H9 (cell line): ENCODE data around the gene FLRT2. TPM values are rescaled to one million over a fixed set of nuclear protein-coding genes. Genes with fewer than 3 reads are reported as not detected.

Experiments used
- DNase-seq: peaks from one replicate; pipeline ENCODE4 v3.0.0-alpha.2; 2017
- H2AFZ ChIP-seq: one replicate; pipeline ENCODE4 v1.6.1; 2013; ENCODE audit warnings: mild to moderate bottlenecking, low read length, control low read depth, moderate library complexity
- H2AK5ac ChIP-seq: 2 replicates; pipeline ENCODE4 v1.6.1; 2013; ENCODE audit warnings: low read length, control low read depth, mixed read lengths; ENCODE audit not compliant: insufficient read length
- H2BK120ac ChIP-seq: one replicate; pipeline ENCODE4 v1.6.1; 2013; ENCODE audit warnings: low read depth, mild to moderate bottlenecking, low read length, control low read depth, inconsistent platforms; ENCODE audit not compliant: poor library complexity, severe bottlenecking
- H2BK12ac ChIP-seq: 2 replicates; pipeline ENCODE4 v1.6.1; 2013; ENCODE audit warnings: low read length, control low read depth, mixed read lengths, low read depth; ENCODE audit not compliant: insufficient read length
- H2BK15ac ChIP-seq: 2 replicates; pipeline ENCODE4 v1.6.1; 2013; ENCODE audit warnings: low read depth, low read length, control low read depth
- H2BK20ac ChIP-seq: one replicate; pipeline ENCODE4 v1.6.1; 2013; ENCODE audit warnings: low read depth, mild to moderate bottlenecking, low read length, control low read depth, inconsistent platforms; ENCODE audit not compliant: poor library complexity, severe bottlenecking
- H2BK5ac ChIP-seq: 2 replicates; pipeline ENCODE4 v1.6.1; 2013; ENCODE audit warnings: low read length, control low read depth, mixed read lengths; ENCODE audit not compliant: insufficient read length
- H3K14ac ChIP-seq: 2 replicates; pipeline ENCODE4 v1.6.1; 2013; ENCODE audit warnings: low read length, control low read depth; ENCODE audit not compliant: insufficient read depth
- H3K18ac ChIP-seq: 2 replicates; pipeline ENCODE4 v1.6.1; 2013; ENCODE audit warnings: low read depth, mild to moderate bottlenecking, mixed read lengths, low read length, control low read depth; ENCODE audit not compliant: insufficient read length
- H3K23ac ChIP-seq: 2 replicates; pipeline ENCODE4 v1.6.1; 2013; ENCODE audit warnings: low read length, control low read depth, mixed read lengths, low read depth; ENCODE audit not compliant: insufficient read length
- H3K23me2 ChIP-seq: 2 replicates; pipeline ENCODE4 v1.6.1; 2013; ENCODE audit warnings: low read depth, mild to moderate bottlenecking, mixed read lengths, low read length, control low read depth; ENCODE audit not compliant: insufficient read length, poor library complexity, severe bottlenecking
- H3K27ac ChIP-seq: 2 replicates; pipeline ENCODE4 v1.5.1; 2013; ENCODE audit warnings: low read length, control low read depth, mixed read lengths, low read depth; ENCODE audit not compliant: insufficient read length
- H3K27me3 ChIP-seq: 2 replicates; pipeline ENCODE4 v1.6.1; 2013; ENCODE audit warnings: low read length, control low read depth, inconsistent platforms; ENCODE audit not compliant: insufficient read depth
- H3K4ac ChIP-seq: 2 replicates; pipeline ENCODE4 v1.6.1; 2013; ENCODE audit warnings: low read depth, mild to moderate bottlenecking, control low read depth, inconsistent platforms, low read length, moderate library complexity
- H3K4me1 ChIP-seq: 2 replicates; pipeline ENCODE4 v1.6.1; 2013; ENCODE audit warnings: low read length, control low read depth, inconsistent platforms; ENCODE audit not compliant: insufficient read depth
- H3K4me2 ChIP-seq: 2 replicates; pipeline ENCODE4 v1.6.1; 2013; ENCODE audit warnings: low read length, control low read depth, mixed read lengths; ENCODE audit not compliant: insufficient read length, insufficient read depth
- H3K56ac ChIP-seq: 2 replicates; pipeline ENCODE4 v1.6.1; 2013; ENCODE audit warnings: low read depth, mild to moderate bottlenecking, mixed read lengths, low read length, control low read depth; ENCODE audit not compliant: insufficient read length
- H3K79me1 ChIP-seq: 2 replicates; pipeline ENCODE4 v1.6.1; 2013; ENCODE audit warnings: low read depth, mild to moderate bottlenecking, moderate library complexity, low read length, control low read depth, inconsistent platforms; ENCODE audit not compliant: insufficient read depth, poor library complexity, severe bottlenecking
- H3K79me2 ChIP-seq: 2 replicates; pipeline ENCODE4 v1.6.1; 2013; ENCODE audit warnings: low read length, control low read depth, inconsistent platforms; ENCODE audit not compliant: insufficient read depth
- H3K9ac ChIP-seq: 2 replicates; pipeline ENCODE4 v1.6.1; 2013; ENCODE audit warnings: low read length, control low read depth, mixed read lengths; ENCODE audit not compliant: insufficient read length; ENCODE audit errors: extremely low read depth
- H3K9me3 ChIP-seq: one replicate; pipeline ENCODE4 v1.6.1; 2013; ENCODE audit warnings: low read depth, low read length, inconsistent platforms; ENCODE audit not compliant: control insufficient read depth
- H3T11ph ChIP-seq: one replicate; pipeline ENCODE4 v1.6.1; 2013; ENCODE audit warnings: mild to moderate bottlenecking, low read length, control low read depth, inconsistent platforms
- H4K20me1 ChIP-seq: one replicate; pipeline ENCODE4 v1.6.1; 2013; ENCODE audit not compliant: control insufficient read depth, insufficient read length, insufficient read depth
- H4K5ac ChIP-seq: 2 replicates; pipeline ENCODE4 v1.6.1; 2013; ENCODE audit warnings: low read depth, mild to moderate bottlenecking, mixed read lengths, low read length, control low read depth; ENCODE audit not compliant: insufficient read length
- H4K8ac ChIP-seq: replicated peaks from 2 replicates; pipeline ENCODE4 v1.6.1; 2013; ENCODE audit warnings: low read length, control low read depth, mixed read lengths, low read depth; ENCODE audit not compliant: insufficient read length
- H4K91ac ChIP-seq: 2 replicates; pipeline ENCODE4 v1.6.1; 2013; ENCODE audit warnings: low read depth, mild to moderate bottlenecking, moderate library complexity, mixed read lengths, low read length, control low read depth; ENCODE audit not compliant: insufficient read length
- H3K27ac Mint-ChIP-seq, 3 experiments: 2 replicates in 2 of 3; 3 replicates in 1 of 3; pipeline ENCODE4 v1.8.0; 2020 to 2021; ENCODE audit warnings: mixed read lengths in 3 of 3, mild to moderate bottlenecking in 1 of 3, moderate library complexity in 1 of 3
- H3K27me3 Mint-ChIP-seq: 2 replicates; pipeline ENCODE4 v1.8.0; 2021; ENCODE audit warnings: low read depth, mild to moderate bottlenecking, moderate library complexity, mixed read lengths
- H3K36me3 Mint-ChIP-seq, 3 experiments: 2 replicates in 2 of 3; 3 replicates in 1 of 3; pipeline ENCODE4 v1.8.0; 2020 to 2021; ENCODE audit warnings: low read depth in 3 of 3, mixed read lengths in 3 of 3; ENCODE audit not compliant: insufficient read depth in 1 of 3
- H3K4me1 Mint-ChIP-seq, 2 experiments: 2 replicates each; pipeline ENCODE4 v1.8.0; 2020; ENCODE audit warnings: mixed read lengths in 2 of 2
- H3K4me3 Mint-ChIP-seq, 2 experiments: 2 replicates in 1 of 2; 3 replicates in 1 of 2; pipeline ENCODE4 v1.8.0; 2020 to 2021; ENCODE audit warnings: mild to moderate bottlenecking in 2 of 2, mixed read lengths in 2 of 2, moderate library complexity in 1 of 2
- H3K9me3 Mint-ChIP-seq, 2 experiments: 2 replicates in 1 of 2; 3 replicates in 1 of 2; pipeline ENCODE4 v1.8.0; 2020; ENCODE audit warnings: mild to moderate bottlenecking in 2 of 2, mixed read lengths in 2 of 2, moderate library complexity in 1 of 2
- WGBS: extraction: QIAGEN DNeasy Blood & Tissue Kit; methylation state at CpG from one replicate; pipeline ENCODE4 v1.1.7; 2013; ENCODE audit warnings: missing lambda C conversion rate, low lambda C conversion rate, mixed read lengths; ENCODE audit not compliant: insufficient read length; ENCODE audit errors: extremely low coverage; 5-methylcytosine and 5-hydroxymethylcytosine counted together
- total RNA-seq: library from RNA; stranded (reverse); gene quantifications from 2 replicates; pipeline ENCODE4 v1.2.1, GENCODE V29; 2021
- TF ChIP-seq, protein P1 (sequence below): fragments of 200-600 bp; sonication (generic); conservative IDR thresholded peaks from 3 replicates; pipeline ENCODE4 v1.8.0; 2021; ENCODE audit warnings: antibody characterized with exemption, mild to moderate bottlenecking

FLRT2 gene
- total RNA-seq, 1 experiment from 2014 or later: 3.3 TPM

DNA sequence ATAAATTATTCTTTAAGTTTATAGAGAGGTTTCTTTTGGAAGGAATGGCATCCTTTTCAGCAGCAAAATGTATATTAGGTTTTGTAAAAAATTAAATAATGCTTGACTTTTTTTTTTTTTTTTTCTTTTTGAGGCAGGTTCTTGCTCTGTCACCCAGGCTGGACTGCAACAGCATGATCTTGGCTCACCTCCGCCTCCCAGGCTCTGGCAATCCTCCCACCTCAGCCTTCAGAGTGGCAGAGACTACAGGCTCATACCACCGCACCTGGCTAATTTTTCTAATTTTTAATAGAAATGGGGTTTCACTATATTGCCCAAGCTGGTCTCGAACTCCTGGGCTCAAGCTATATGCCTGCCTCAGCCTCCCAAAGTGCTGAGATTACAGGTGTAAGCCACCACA lies 89.0 kb downstream of the FLRT2 start:
- H4K8ac ChIP-seq: no peak overlapping the region
- H4K91ac ChIP-seq: no peak overlapping the region
- H3K4me1 ChIP-seq: no peaks in the 10 kb centered on the region; the same call in 1 of the 2 replicates
- no peak overlapping the region for H2AFZ ChIP-seq
- no peak overlapping the region for H3K27ac ChIP-seq
- TF ChIP-seq, protein P1, sequence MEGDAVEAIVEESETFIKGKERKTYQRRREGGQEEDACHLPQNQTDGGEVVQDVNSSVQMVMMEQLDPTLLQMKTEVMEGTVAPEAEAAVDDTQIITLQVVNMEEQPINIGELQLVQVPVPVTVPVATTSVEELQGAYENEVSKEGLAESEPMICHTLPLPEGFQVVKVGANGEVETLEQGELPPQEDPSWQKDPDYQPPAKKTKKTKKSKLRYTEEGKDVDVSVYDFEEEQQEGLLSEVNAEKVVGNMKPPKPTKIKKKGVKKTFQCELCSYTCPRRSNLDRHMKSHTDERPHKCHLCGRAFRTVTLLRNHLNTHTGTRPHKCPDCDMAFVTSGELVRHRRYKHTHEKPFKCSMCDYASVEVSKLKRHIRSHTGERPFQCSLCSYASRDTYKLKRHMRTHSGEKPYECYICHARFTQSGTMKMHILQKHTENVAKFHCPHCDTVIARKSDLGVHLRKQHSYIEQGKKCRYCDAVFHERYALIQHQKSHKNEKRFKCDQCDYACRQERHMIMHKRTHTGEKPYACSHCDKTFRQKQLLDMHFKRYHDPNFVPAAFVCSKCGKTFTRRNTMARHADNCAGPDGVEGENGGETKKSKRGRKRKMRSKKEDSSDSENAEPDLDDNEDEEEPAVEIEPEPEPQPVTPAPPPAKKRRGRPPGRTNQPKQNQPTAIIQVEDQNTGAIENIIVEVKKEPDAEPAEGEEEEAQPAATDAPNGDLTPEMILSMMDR: no peak
- H2AK5ac ChIP-seq: no peak overlapping the region
- peaks cover 26 to 33% of the 10 kb centered on the region in 2 experiments for H3K4me1 Mint-ChIP-seq
- no peaks in the 10 kb centered on the region for H3K79me1 ChIP-seq
- no peaks in the 10 kb centered on the region; the same call in 1 of the 2 replicates for H3K27me3 ChIP-seq
- H2BK12ac ChIP-seq: no peak overlapping the region
- no peak overlapping the region for H2BK15ac ChIP-seq
- no peak overlapping the region for H3K23ac ChIP-seq
- no peak overlapping the region for H3K56ac ChIP-seq
- H3T11ph ChIP-seq: no peak overlapping the region
- H2BK120ac ChIP-seq: no peak overlapping the region
- H3K14ac ChIP-seq: no peak overlapping the region
- no peaks in the 10 kb centered on the region for H3K79me2 ChIP-seq
- H3K9ac ChIP-seq: no peak overlapping the region
- H3K27ac Mint-ChIP-seq: peak overlapping the region in 1 of 3 experiments; percentile 72; a peak in 1 of 7 replicates
- H3K4me2 ChIP-seq: no peak overlapping the region
- H2BK5ac ChIP-seq: no peak overlapping the region
- H3K9me3 ChIP-seq: no peaks in the 10 kb centered on the region
- WGBS: no CpG with 5 or more reads among the region's 3 CpGs
- no peak for DNase-seq
- H3K9me3 Mint-ChIP-seq: no peaks in the 10 kb centered on the region
- H3K18ac ChIP-seq: no peak overlapping the region
- H3K4ac ChIP-seq: no peak overlapping the region
- H3K4me3 Mint-ChIP-seq: no peak overlapping the region
- no peaks in the 10 kb centered on the region for H3K27me3 Mint-ChIP-seq
- H4K20me1 ChIP-seq: no peaks in the 10 kb centered on the region
- no peaks in the 10 kb centered on the region for H3K23me2 ChIP-seq
- H3K36me3 Mint-ChIP-seq: peaks cover 0 to 17% (median 12%) of the 10 kb centered on the region in 3 experiments; a peak in 5 of 7 replicates
- no peak overlapping the region for H4K5ac ChIP-seq
- H2BK20ac ChIP-seq: no peak overlapping the region
